Liver (tissue), 3 donors: Measurements from ENCODE around the gene MGRN1.

Experiments used
- EGR1 ChIP-seq, 2 donors: IDR thresholded peaks; 2 replicates each; pipeline ENCODE4 v1.6.1; 2016 to 2018; ENCODE audit warnings: antibody characterized with exemption in 2 of 2, low read depth in 2 of 2
- JUND ChIP-seq, 2 donors: IDR thresholded peaks; 2 replicates each; pipeline ENCODE4 v1.6.1; 2016; ENCODE audit warnings: antibody characterized with exemption in 2 of 2
- RAD21 ChIP-seq, 2 donors: IDR thresholded peaks; 2 replicates each; pipeline ENCODE4 v1.6.1; 2016; ENCODE audit warnings: antibody characterized with exemption in 2 of 2, mild to moderate bottlenecking in 2 of 2
- SP1 ChIP-seq: IDR thresholded peaks from 2 replicates; pipeline ENCODE4 v1.6.1; 2018; ENCODE audit warnings: antibody characterized with exemption, mild to moderate bottlenecking
- YY1 ChIP-seq: IDR thresholded peaks from 2 replicates; pipeline ENCODE4 v1.6.1; 2016; ENCODE audit warnings: antibody characterized with exemption, mild to moderate bottlenecking
- TF ChIP-seq, protein P1 (sequence below): fragments of 150-350 bp; IDR thresholded peaks from 2 replicates; pipeline ENCODE4 v1.5.1; 2017; ENCODE audit warnings: improper control_type of control experiment, low read depth, low read length; ENCODE audit not compliant: missing input control
- donor health status: healthy.
- donor health status: healthy.

DNA sequence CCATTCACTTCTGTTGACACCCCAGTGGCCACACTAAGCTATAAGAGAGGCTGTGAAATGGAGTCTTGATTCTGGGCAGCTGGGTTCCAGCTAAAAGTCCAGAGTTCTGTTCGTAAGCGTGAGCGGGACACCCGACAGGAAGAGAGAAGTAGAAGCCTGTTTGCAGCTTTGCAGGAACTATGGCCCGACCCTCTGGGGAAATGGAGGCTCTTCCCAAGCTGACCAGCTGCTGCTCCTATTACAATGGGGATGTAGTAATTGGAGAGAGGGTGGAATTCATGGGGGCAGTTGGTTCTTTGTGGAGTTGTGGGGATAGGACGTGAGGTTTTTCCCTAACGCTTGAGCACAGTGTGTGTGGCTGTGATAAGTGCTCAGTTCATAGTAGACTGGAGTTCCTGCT, 38.3 kb upstream of the MGRN1 start:
- TF ChIP-seq, protein P1, sequence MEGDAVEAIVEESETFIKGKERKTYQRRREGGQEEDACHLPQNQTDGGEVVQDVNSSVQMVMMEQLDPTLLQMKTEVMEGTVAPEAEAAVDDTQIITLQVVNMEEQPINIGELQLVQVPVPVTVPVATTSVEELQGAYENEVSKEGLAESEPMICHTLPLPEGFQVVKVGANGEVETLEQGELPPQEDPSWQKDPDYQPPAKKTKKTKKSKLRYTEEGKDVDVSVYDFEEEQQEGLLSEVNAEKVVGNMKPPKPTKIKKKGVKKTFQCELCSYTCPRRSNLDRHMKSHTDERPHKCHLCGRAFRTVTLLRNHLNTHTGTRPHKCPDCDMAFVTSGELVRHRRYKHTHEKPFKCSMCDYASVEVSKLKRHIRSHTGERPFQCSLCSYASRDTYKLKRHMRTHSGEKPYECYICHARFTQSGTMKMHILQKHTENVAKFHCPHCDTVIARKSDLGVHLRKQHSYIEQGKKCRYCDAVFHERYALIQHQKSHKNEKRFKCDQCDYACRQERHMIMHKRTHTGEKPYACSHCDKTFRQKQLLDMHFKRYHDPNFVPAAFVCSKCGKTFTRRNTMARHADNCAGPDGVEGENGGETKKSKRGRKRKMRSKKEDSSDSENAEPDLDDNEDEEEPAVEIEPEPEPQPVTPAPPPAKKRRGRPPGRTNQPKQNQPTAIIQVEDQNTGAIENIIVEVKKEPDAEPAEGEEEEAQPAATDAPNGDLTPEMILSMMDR: no peak
- TF ChIP-seq RAD21 (IDR thresholded peaks at IDR 0.05) (no peak), SP1 (no peak), YY1 (no peak), JUND (IDR thresholded peaks at IDR 0.05) (no peak), EGR1 (IDR thresholded peaks at IDR 0.05; ENCODE audit: low read depth in 2 of 2) (no peak)
